Raji (cell line): ENCODE data around the gene TDRD9.

Experiments used
- POLR2A ChIP-seq: IDR thresholded peaks from 2 replicates; pipeline ENCODE4 v1.6.1; 2011; ENCODE audit warnings: low read depth, low read length, control low read depth; ENCODE audit not compliant: insufficient read depth

TDRD9 gene

GRCh38 chr14:103994535-103995184, 66.4 kb downstream of the TDRD9 start:
- no peak for TF ChIP-seq POLR2A

- TF ChIP-seq POLR2A = no peak
These were observed 67.6 kb downstream of the TDRD9 start for GRCh38 chr14:103995876-103996275.

DNA sequence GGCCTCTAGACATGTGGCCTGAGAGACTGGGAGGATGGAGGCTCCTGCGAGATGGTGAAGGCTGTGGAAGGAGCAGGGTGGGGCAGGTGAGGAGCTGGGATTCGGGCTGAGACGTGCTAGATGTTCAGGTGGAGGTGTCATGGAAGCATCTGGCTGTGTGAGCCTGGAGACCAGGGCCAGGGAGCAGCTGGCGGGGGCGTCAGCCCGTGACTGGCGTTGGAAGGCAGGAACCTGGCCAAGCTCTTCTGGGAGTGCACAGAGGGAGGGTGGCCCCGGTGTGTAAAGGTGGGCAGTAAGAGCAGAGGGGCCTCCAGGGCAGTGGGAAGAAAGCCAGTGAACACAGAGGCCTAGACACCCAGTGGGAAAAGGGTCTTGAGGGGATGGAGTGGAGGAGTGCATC, 69.1 kb downstream of the TDRD9 start:
- TF ChIP-seq POLR2A = no peak

GRCh38 chr14:103998027-103998426, 69.8 kb downstream of the TDRD9 start:
- TF ChIP-seq POLR2A = no peak

DNA sequence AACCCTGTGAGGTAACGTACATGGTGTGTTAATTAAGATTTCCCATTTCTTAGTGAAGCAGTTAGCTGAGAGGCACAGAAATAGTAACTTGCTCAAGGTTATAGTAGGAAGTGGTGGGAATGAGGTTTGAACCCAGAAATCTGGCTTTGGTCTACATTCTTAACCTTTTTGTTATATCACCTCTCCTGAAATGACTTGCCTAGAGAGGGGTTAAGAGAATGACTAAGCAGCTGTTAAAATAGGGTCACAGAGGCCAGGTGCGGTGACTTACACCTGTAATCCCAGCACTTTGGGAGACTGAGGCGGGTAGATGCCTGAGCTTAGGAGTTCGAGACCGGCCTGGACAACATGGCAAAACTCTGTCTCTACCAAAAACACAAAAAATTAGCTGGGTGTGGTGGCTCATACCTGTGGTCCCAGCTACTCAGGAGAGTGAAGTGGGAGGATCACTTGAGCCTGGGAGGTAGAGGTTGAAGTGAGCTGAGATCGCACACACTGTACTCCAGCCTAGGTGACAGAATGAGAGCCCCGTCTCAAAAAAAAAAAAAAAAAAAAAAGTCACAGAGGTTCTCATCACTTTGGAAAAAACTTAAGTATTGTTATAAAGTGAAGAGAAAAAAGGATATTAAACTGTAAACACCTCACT, 71.7 kb downstream of the TDRD9 start:
- no peak for TF ChIP-seq POLR2A

DNA sequence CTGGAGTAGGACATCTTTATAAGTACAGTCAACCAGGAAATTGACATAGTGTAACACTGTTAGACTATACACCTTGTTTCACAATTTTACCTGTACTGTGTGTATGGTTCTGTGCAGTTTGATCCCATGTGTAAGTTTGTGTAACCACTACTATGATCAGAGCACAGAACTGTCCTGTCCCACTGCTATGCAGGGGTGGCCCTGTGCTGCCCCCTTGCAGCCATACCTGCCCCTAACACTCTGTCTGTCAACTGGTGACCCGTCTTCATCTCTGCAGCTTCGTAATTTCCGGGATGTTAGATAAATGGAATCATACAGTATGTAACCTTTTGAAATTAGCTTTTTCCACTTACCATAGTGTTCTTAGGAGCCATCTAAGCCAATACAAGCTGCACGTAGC, 72.7 kb downstream of the TDRD9 start:
- TF ChIP-seq POLR2A = no peak

GRCh38 chr14:104003616-104004015, 75.4 kb downstream of the TDRD9 start:
- no peak for TF ChIP-seq POLR2A

DNA sequence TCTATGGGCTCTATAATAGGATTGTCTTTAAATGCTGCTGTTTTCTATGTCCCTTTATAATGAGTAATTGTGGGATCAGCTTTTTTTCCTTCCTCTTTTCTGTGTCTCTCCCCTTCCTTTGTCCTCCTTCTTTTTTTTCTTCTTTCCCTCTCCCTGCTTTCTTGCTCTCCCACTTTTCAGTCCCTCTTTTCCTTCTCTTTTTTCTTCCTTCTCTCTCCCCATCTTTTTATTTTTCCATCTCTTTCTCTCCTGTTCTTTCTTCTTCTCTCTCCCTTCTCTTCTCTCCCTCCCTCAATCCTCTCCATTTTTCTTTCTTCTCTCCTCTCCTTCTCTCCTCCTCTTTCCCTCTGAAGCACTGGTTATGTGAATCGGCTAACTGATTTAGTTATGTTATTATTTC, 76.6 kb downstream of the TDRD9 start:
- TF ChIP-seq POLR2A = no peak

- TF ChIP-seq POLR2A = no peak
These were observed 77.2 kb downstream of the TDRD9 start for GRCh38 chr14:104005489-104005888.

DNA sequence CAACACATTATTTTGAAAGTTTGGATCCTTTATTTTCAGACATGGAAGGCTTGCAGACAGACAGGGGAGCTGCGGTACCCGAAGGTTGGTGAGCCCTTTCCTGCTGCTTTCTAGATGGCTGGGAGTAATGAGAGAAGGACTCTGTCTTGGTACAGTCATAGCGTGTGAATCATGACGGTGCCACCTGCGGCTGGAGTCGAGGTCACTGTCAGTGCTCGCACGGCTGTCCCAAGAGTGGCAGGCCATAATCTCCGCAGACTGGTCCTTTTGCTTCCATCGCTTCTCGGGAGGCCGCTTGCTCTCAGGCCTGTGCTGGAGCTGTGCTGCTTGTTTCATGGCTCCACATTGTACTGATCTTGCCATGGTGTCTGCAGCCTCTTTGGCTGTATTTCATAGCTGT, 78.9 kb downstream of the TDRD9 start:
- no peak for TF ChIP-seq POLR2A

DNA sequence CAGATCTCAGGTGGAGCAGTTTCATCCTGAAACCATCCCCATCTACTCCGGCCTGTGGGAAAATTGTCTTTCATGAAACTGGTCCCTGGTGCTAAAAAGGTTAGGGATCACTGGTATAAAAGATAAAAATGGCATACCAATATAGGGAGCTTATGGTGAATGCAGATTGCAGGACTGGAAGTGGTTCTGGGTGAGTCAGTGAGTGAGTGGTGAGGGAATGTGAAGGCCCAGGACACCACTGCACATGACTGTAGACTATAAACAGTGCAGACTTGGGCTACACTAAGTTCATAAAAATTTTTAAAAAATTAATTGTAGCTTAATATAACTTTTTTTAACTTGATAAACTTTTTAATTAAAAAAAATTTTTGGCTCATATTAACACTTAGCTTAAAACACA, 81.0 kb downstream of the TDRD9 start:
- TF ChIP-seq POLR2A = no peak

GRCh38 chr14:104011824-104012517, 83.7 kb downstream of the TDRD9 start:
- TF ChIP-seq POLR2A = no peak

DNA sequence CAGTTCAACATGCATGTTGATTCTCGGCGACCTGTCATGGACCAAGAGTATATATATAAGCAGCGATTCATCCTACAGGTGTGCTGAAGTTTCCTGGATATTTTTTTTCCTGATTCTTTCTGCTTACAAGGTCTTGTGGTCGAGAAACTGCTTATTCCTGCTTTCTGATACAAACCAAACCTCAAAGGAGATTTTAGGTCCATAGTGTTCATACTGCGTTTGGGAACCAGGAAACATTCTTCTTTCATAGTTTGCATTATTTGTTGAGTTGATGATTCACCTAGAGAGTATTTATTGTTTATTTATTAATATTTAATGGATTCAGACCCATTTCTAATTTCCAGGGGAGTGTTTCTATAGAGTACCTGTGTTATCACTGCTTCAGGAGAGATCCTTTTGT, 86.5 kb downstream of the TDRD9 start:
- TF ChIP-seq POLR2A = no peak

- TF ChIP-seq POLR2A = no peak
These were observed 88.8 kb downstream of the TDRD9 start for GRCh38 chr14:104016873-104017650.

DNA sequence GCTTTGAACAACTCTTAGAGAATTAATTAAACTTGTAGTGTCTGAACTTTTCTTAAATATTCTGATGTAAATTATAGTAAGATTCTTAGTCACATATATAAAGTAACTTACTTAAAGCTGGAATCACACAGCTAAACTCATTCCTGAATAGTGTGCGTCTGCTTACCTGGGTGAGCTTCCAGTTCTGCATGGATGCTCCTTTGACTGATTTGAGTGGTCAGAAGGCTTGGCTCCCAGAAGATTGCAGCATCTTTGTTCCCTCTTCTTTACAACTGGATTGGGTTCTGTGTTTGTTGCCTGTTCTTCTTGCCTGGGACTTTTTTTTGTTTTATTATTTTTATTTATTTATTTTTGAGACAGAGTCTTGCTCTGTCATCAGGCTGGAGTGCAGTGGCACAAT, 90.8 kb downstream of the TDRD9 start:
- TF ChIP-seq POLR2A = no peak

- no peak for TF ChIP-seq POLR2A
These were observed 91.5 kb downstream of the TDRD9 start for GRCh38 chr14:104019806-104020205.
